Body of pancreas (tissue), 4 donors: ENCODE results near the gene ZC3H13.

ENCODE experiments used
- POLR2A ChIP-seq, 3 donors: fragments of 450-650 bp; IDR thresholded peaks; one replicate each; pipeline ENCODE4 v1.6.1; 2016; ENCODE audit warnings: antibody characterized with exemption in 3 of 3, mild to moderate bottlenecking in 2 of 3
- TF ChIP-seq, protein P1 (sequence below), 7 experiments: fragments of 450-650 bp in 4 of 7; fragments of 200-600 bp in 3 of 7; sonication (generic) in 3 of 7; IDR thresholded peaks; one replicate each; pipeline ENCODE4 v1.5.1; 2016 to 2019; ENCODE audit warnings: antibody characterized with exemption in 7 of 7

DNA sequence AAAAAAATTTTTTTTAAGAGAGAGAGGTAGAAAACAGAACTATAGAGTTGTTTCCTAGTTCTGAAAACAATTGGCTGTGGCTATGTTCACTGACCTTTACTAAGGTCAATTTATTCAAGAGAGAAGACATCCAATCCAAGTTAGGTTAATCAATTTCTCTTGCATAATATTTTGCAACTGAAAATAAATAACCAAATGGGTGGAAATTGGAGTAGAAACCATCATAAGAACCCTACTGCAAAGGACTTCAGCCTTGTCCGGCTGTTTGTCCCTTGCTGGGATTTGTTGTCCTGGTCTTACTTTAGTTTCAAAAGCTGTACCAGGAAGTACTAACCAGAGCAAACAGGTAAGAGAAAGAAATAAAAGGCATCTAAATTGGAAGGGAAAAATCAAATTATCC is 23.3 kb upstream of the ZC3H13 start:
- TF ChIP-seq, protein P1, sequence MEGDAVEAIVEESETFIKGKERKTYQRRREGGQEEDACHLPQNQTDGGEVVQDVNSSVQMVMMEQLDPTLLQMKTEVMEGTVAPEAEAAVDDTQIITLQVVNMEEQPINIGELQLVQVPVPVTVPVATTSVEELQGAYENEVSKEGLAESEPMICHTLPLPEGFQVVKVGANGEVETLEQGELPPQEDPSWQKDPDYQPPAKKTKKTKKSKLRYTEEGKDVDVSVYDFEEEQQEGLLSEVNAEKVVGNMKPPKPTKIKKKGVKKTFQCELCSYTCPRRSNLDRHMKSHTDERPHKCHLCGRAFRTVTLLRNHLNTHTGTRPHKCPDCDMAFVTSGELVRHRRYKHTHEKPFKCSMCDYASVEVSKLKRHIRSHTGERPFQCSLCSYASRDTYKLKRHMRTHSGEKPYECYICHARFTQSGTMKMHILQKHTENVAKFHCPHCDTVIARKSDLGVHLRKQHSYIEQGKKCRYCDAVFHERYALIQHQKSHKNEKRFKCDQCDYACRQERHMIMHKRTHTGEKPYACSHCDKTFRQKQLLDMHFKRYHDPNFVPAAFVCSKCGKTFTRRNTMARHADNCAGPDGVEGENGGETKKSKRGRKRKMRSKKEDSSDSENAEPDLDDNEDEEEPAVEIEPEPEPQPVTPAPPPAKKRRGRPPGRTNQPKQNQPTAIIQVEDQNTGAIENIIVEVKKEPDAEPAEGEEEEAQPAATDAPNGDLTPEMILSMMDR (IDR thresholded peaks at IDR 0.05) = no peak
- no peak for TF ChIP-seq POLR2A (IDR thresholded peaks at IDR 0.05)
